GM23338 (cell line): Measurements from ENCODE around the gene PKD2.

Experiments
- CREB1 ChIP-seq: fragments of 250-450 bp; sonication (Bioruptor Pico); IDR thresholded peaks from 2 replicates; pipeline ENCODE4 v1.5.0; 2020; ENCODE audit warnings: low read depth, mild to moderate bottlenecking, moderate library complexity
- CTCF ChIP-seq, 2 experiments: fragments of 200-600 bp in 1 of 2; sonication (generic) in 1 of 2; conservative IDR thresholded peaks; 2 replicates each; pipeline versions ENCODE4 v1.5.1 to v1.6.1; 2016 to 2017; ENCODE audit warnings: antibody characterized with exemption in 2 of 2, low read depth in 2 of 2, mild to moderate bottlenecking in 2 of 2, moderate library complexity in 1 of 2
- EZH2 ChIP-seq: fragments of 200-600 bp; sonication (generic); IDR thresholded peaks from one replicate; pipeline ENCODE4 v1.8.0; 2017; ENCODE audit warnings: antibody characterized with exemption, mild to moderate bottlenecking, low read depth; ENCODE audit not compliant: unreplicated experiment
- EZH2phosphoT487 ChIP-seq: fragments of 200-600 bp; sonication (generic); IDR thresholded peaks from one replicate; pipeline ENCODE4 v1.8.1; 2018; ENCODE audit warnings: antibody characterized with exemption; ENCODE audit not compliant: unreplicated experiment
- JUNB ChIP-seq: IDR thresholded peaks from one replicate; pipeline ENCODE4 v1.6.1; 2016; ENCODE audit warnings: antibody characterized with exemption; ENCODE audit not compliant: unreplicated experiment
- NANOG ChIP-seq: IDR thresholded peaks from 2 replicates; pipeline ENCODE4 v1.6.1; 2016; ENCODE audit warnings: antibody characterized with exemption, borderline replicate concordance
- POLR2AphosphoS5 ChIP-seq: IDR thresholded peaks from 2 replicates; pipeline ENCODE4 v1.6.1; 2016; ENCODE audit warnings: antibody characterized with exemption, low read depth
- REST ChIP-seq: IDR thresholded peaks from one replicate; pipeline ENCODE4 v1.6.1; 2018; ENCODE audit warnings: antibody characterized with exemption; ENCODE audit not compliant: unreplicated experiment
- STAT1 ChIP-seq: IDR thresholded peaks from one replicate; pipeline ENCODE4 v1.6.1; 2016; ENCODE audit warnings: antibody characterized with exemption; ENCODE audit not compliant: unreplicated experiment
- ZNF114 ChIP-seq: fragments of 250-450 bp; sonication (Bioruptor Pico); IDR thresholded peaks from 2 replicates; pipeline ENCODE4 v1.5.0; 2020; ENCODE audit warnings: mild to moderate bottlenecking, moderate library complexity
- ZNF331 ChIP-seq: fragments of 250-450 bp; sonication (Bioruptor Pico); IDR thresholded peaks from 2 replicates; pipeline ENCODE4 v1.5.0; 2020; ENCODE audit warnings: low read depth, mild to moderate bottlenecking, moderate library complexity
- ZNF462 ChIP-seq: fragments of 250-450 bp; sonication (Bioruptor Pico); IDR thresholded peaks from 2 replicates; pipeline ENCODE4 v1.5.0; 2020; ENCODE audit warnings: mild to moderate bottlenecking, moderate library complexity
- TF ChIP-seq, protein P1 (sequence below): IDR thresholded peaks from 2 replicates; pipeline ENCODE4 v1.6.1; 2016; ENCODE audit warnings: antibody characterized with exemption

DNA sequence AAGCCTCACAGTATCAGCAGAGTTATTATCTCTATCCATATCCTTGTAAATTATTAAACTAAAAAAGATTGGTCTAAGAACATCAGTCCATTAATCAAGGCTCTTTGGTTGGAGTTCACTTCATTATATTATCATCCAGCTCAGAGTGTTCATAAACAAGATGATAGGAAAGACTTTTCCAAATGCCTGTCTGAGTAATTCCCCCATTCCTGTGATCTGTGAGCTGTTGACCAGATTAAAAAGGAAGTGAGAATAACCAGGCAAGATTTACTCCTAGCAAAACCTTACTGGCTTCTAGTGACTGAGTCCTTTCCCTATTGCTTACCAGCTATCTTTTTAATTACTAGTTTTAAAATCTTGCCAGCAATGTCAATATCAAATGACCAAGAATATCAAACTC, 14.9 kb downstream of the PKD2 start:
- TF ChIP-seq CTCF (conservative IDR thresholded peaks at IDR 0.05; ENCODE audit: low read depth in 2 of 2) (no peak), EZH2phosphoT487 (no peak), CREB1 (CRISPR knock-in tag) (no peak), REST (no peak), POLR2AphosphoS5 (no peak), STAT1 (no peak), EZH2 (no peak), JUNB (no peak), ZNF331 (CRISPR knock-in tag) (no peak), NANOG (no peak), ZNF114 (CRISPR knock-in tag) (no peak), ZNF462 (no peak)
- TF ChIP-seq, protein P1, sequence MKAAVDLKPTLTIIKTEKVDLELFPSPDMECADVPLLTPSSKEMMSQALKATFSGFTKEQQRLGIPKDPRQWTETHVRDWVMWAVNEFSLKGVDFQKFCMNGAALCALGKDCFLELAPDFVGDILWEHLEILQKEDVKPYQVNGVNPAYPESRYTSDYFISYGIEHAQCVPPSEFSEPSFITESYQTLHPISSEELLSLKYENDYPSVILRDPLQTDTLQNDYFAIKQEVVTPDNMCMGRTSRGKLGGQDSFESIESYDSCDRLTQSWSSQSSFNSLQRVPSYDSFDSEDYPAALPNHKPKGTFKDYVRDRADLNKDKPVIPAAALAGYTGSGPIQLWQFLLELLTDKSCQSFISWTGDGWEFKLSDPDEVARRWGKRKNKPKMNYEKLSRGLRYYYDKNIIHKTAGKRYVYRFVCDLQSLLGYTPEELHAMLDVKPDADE: no peak
